ENCODE measurements around the gene HDAC4. TPM values are rescaled to one million over a fixed set of nuclear protein-coding genes. Genes with fewer than 3 reads are reported as not detected.

The HDAC4 gene
- total and polyA plus RNA-seq, 2 of the 4 experiments (the other 2 are of a cell fraction), result 4.1 to 7.2 TPM

- no peak overlapping the region for H3K23ac ChIP-seq (ENCODE audit: low read depth, low read length)
- H2BK120ac ChIP-seq (ENCODE audit: low read depth, low read length), result peak overlapping the region; percentile 22; the same call in 1 of the 2 replicates
- ChIA-PET CTCF (no interaction called here), POLR2A (ENCODE audit: unreplicated experiment) (no interaction called here)
- no peak overlapping the region for H3K18ac ChIP-seq (ENCODE audit: low read depth, low read length)
- H3K27ac ChIP-seq (ENCODE audit: insufficient read depth, low read length), result no peak overlapping the region; the same call in 1 of the 2 replicates
- no peak overlapping the region for H2AFZ ChIP-seq (replicated peaks; ENCODE audit: low read length, poor library complexity)
- peak overlapping the region; percentile 13; the same call in 1 of the 2 replicates for H3K4ac ChIP-seq (ENCODE audit: low read depth, low read length)
- no peak for DNase-seq
- 87% methylated on average over 7 of the region's 31 CpGs; no CpG with 5 or more reads in 1 of the 2 experiments for WGBS, 2 experiments (ENCODE audit: extremely low coverage in 2 of 2, insufficient read length in 1 of 2)
- ATAC-seq (ENCODE audit: low read depth), result no peak
- H3K27me3 ChIP-seq (ENCODE audit: control insufficient read depth, insufficient read depth, low read length), result no peaks in the 10 kb centered on the region
- H3K56ac ChIP-seq (ENCODE audit: extremely low read depth, insufficient read depth, low read length), result no peak overlapping the region
- no peak overlapping the region for H4K5ac ChIP-seq (ENCODE audit: low read depth, low read length)
- intact Hi-C loops (cut with micrococcal nuclease), result no loop called here
- H4K8ac ChIP-seq (ENCODE audit: low read depth in 2 of 2, low read length in 2 of 2), result no peak overlapping the region
- H4K20me1 ChIP-seq (ENCODE audit: insufficient read depth, low read length), result no peaks in the 10 kb centered on the region
- H2AK9ac ChIP-seq (replicated peaks; ENCODE audit: low read depth, low read length, poor library complexity), result no peak overlapping the region
- H4K91ac ChIP-seq (ENCODE audit: insufficient read depth, low read depth, low read length), result peak overlapping the region; percentile 23; the same call in 1 of the 2 replicates
- no peak overlapping the region for H3K9ac ChIP-seq (ENCODE audit: low read depth, low read length)
- dilution Hi-C loops (cut with HindIII; ENCODE audit: low sequenced_read_pairs, unreplicated experiment), result no loop called here
- no peak overlapping the region for H2BK5ac ChIP-seq (ENCODE audit: low read depth, low read length, poor library complexity, severe bottlenecking)
- peaks cover 54 to 75% of the 10 kb centered on the region in 2 experiments for H3K79me1 ChIP-seq (ENCODE audit: low read depth in 1 of 2, low read length in 2 of 2)
- no peak overlapping the region for H2BK15ac ChIP-seq (ENCODE audit: low read depth, low read length)
- no peak overlapping the region; the same call in 1 of the 2 replicates for H2BK20ac ChIP-seq (ENCODE audit: low read depth, low read length)
- BruUV-seq (replicated peaks), result no TSS peak
- no peak overlapping the region for H3K4me3 ChIP-seq (ENCODE audit: insufficient read depth, low read depth, low read length)
- no peak for TF ChIP-seq RAD21 (IDR thresholded peaks at IDR 0.05; ENCODE audit: low read length)
- no peak for TF ChIP-seq RFX5 (IDR thresholded peaks at IDR 0.05; ENCODE audit: low read depth, low read length)
- no peak for TF ChIP-seq BHLHE40 (IDR thresholded peaks at IDR 0.05; ENCODE audit: low read depth, low read length)
- no peak for TF ChIP-seq USF2 (IDR thresholded peaks at IDR 0.05; ENCODE audit: low read depth, low read length)
- TF ChIP-seq CEBPB (IDR thresholded peaks at IDR 0.05; ENCODE audit: low read depth, low read length), result no peak
- TF ChIP-seq CHD1 (IDR thresholded peaks at IDR 0.05; ENCODE audit: low read depth, low read length), result no peak
- no peak for TF ChIP-seq CTCF (conservative IDR thresholded peaks at IDR 0.05; ENCODE audit: low read depth, low read length)
- no peak for TF ChIP-seq NFE2L2 (IDR thresholded peaks at IDR 0.05; ENCODE audit: low read depth, low read length)
- no peak for TF ChIP-seq FOS (IDR thresholded peaks at IDR 0.05; ENCODE audit: low read depth, low read length)
- in situ Hi-C loops (cut with MboI; ENCODE audit: low sequenced_read_pairs), result no loop called here
- H3K36me3 ChIP-seq (ENCODE audit: control insufficient read depth, insufficient read depth, low read length), result no peaks in the 10 kb centered on the region
- H3K9me3 ChIP-seq (ENCODE audit: control insufficient read depth, insufficient read depth, low read length), result no peaks in the 10 kb centered on the region
- H3K9me1 ChIP-seq (ENCODE audit: insufficient read depth, low read length), result peaks cover 16% of the 10 kb centered on the region
- peak overlapping the region; percentile 52 for H2AK5ac ChIP-seq (ENCODE audit: low read depth, low read length)
- peaks cover 13% of the 10 kb centered on the region for H3K4me1 ChIP-seq (ENCODE audit: control insufficient read depth, insufficient read depth, low read length)
- no peak overlapping the region for H3K14ac ChIP-seq (replicated peaks; ENCODE audit: low read depth, low read length)
- no peak overlapping the region for H3K4me2 ChIP-seq (ENCODE audit: low read depth, low read length)
Measured at GRCh38 chr2:239247401-239248245, 153.2 kb downstream of the HDAC4 start.

Measured in IMR-90 (cell line).